ENCODE data around the gene KRT3.

- TF ChIP-seq IRF2 (CRISPR knock-in tag; IDR thresholded peaks at IDR 0.05; ENCODE audit: borderline replicate concordance, low read depth) = no peak
- no peak for TF ChIP-seq CBFB (CRISPR knock-in tag; IDR thresholded peaks at IDR 0.05; ENCODE audit: low read depth)
These were observed 12.2 kb downstream of the KRT3 start for GRCh38 chr12:52783563-52784316.

Measured in WTC11 (cell line).